Thyroid gland (tissue), 4 donors: Measurements from ENCODE around the gene CT45A8. TPM values are rescaled to one million over a fixed set of nuclear protein-coding genes. Genes with fewer than 3 reads are reported as not detected.
"Not testable (repeated sequence)": the region's sequence is repeated elsewhere in the genome, so short reads cannot be mapped to it uniquely, and the experiment has no call there.

Experiments used
- DNase-seq, 2 donors: peaks; one replicate each; pipeline ENCODE4 v3.0.0-alpha.2; 2019
- H3K27ac ChIP-seq, 3 donors: fragments of 200-600 bp; sonication (generic); 1 replicate in 2 of 3; 2 replicates in 1 of 3; pipeline ENCODE4 v1.5.1; 2016 to 2019; ENCODE audit warnings: mild to moderate bottlenecking in 1 of 3, moderate library complexity in 1 of 3
- H3K27me3 ChIP-seq: fragments of 200-600 bp; sonication (generic); one replicate; pipeline ENCODE4 v1.5.1; 2019
- H3K36me3 ChIP-seq, 2 donors: fragments of 200-600 bp; sonication (generic); one replicate each; pipeline ENCODE4 v1.5.1; 2016 to 2019
- H3K4me1 ChIP-seq, 2 donors: fragments of 200-600 bp; sonication (generic); one replicate each; pipeline ENCODE4 v1.5.1; 2017 to 2019
- H3K4me3 ChIP-seq, 3 donors: fragments of 200-600 bp; sonication (generic); replicated peaks in 1 of 3; 1 replicate in 2 of 3; 2 replicates in 1 of 3; pipeline ENCODE4 v1.5.1; 2016; ENCODE audit warnings: mild to moderate bottlenecking in 1 of 3
- H3K9me3 ChIP-seq: fragments of 200-600 bp; sonication (generic); one replicate; pipeline ENCODE4 v1.5.1; 2017
- POLR2A ChIP-seq, 2 donors: fragments of 450-650 bp; IDR thresholded peaks; one replicate each; pipeline ENCODE4 v1.6.1; 2017; ENCODE audit warnings: antibody characterized with exemption in 2 of 2, mild to moderate bottlenecking in 2 of 2, moderate library complexity in 1 of 2
- WGBS, 2 donors: methylation state at CpG; one replicate each; pipeline ENCODE4 v1.1.5; 2017; 5-methylcytosine and 5-hydroxymethylcytosine counted together
- intact Hi-C: fragments of 100-400 bp; cut with DNase I; formaldehyde crosslinking; loops from one replicate; pipeline ENCODE4 v1.15.1; 2023
- total RNA-seq, 4 donors: library from RNA; depleted of rRNA; stranded (reverse); fragments of >200 nt; gene quantifications; one replicate each; pipeline ENCODE4 v1.2.3, GENCODE V29; 2016
- TF ChIP-seq, protein P1 (sequence below), 6 experiments: fragments of 200-600 bp in 3 of 6; fragments of 450-650 bp in 3 of 6; sonication (generic) in 3 of 6; IDR thresholded peaks; one replicate each; pipeline ENCODE4 v1.5.1; 2016 to 2019; ENCODE audit warnings: antibody characterized with exemption in 6 of 6, mild to moderate bottlenecking in 2 of 6, inconsistent platforms in 1 of 6, moderate library complexity in 1 of 6

Gene CT45A8, protein sequence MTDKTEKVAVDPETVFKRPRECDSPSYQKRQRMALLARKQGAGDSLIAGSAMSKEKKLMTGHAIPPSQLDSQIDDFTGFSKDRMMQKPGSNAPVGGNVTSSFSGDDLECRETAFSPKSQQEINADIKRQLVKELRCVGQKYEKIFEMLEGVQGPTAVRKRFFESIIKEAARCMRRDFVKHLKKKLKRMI
- total RNA-seq, result not detected

DNA sequence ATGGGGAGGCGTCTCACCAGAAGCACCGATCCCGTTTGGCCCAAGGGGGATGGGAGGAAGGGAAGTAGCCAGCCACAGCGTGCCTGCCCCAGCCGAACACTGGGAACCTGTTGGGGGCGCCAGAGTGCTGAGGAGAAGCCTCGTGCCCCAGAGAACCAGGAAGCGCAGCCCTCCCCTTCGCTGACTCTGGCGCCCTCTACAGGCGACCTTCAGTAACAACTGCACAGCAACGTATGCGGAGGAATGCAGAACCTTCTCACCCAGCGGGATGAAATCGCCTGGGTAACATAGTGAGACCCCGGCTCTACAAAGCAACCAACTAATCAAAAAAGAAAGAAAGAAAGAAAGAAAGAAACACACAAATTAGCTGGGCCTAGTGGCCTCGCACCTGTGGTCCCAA is at the start of gene CT45A8:
TSS of gene CT45A8 (minus strand) at position 101 of the 400 bp plus-strand sequence. CDS start 3,755 bp downstream, outside the sequence.
- H3K9me3 ChIP-seq, H3K27ac ChIP-seq, intact Hi-C loops, DNase-seq, H3K4me3 ChIP-seq, H3K4me1 ChIP-seq, H3K36me3 ChIP-seq, H3K27me3 ChIP-seq: not testable (repeated sequence)
- no CpG with 5 or more reads among the region's 17 CpGs for WGBS, 2 donors

DNA sequence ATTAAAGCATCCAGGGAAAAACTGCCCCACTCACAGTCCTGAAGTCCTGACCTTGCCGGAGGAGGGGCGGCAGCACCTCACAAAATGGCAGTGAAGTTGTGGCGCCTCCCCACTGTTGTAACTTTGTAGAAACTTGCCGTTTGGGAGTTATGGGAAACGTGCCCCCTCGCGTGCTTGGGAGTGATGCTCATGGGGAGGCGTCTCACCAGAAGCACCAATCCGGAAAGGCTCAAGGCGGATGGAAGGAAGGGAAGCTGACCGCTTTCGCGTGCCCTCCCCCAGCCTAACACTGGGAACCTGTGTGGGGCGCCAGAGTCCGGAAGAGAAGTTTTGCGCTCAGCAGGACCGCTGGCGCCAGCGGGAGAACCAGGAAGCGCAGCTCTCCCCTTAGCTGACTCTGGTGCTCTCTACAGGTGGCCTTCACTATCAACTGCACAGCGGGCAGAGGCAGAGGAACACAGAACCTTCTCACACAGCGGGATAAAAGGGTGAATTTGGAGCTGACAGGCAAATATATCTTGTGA is 39.0 kb upstream of the CT45A8 start, which contains the start of the genes CT45A10 and SAGE1:
TSS of gene CT45A10 (minus strand) at position 151 of the 524 bp plus-strand sequence. CDS start 8,100 bp downstream, outside the sequence.
TSS of gene SAGE1 (plus strand) at position 423 of the 524 bp plus-strand sequence. CDS start 2,527 bp downstream, outside the sequence.
- Histone ChIP-seq H3K36me3 (no peaks in the 10 kb centered on the region), H3K4me3 (no peak within 1 kb of the TSS), H3K4me1 (no peaks in the 10 kb centered on the region), H3K27ac (no peak within 1 kb of the TSS), H3K9me3 (no peaks in the 10 kb centered on the region), H3K27me3 (no peaks in the 10 kb centered on the region)
- TF ChIP-seq POLR2A (IDR thresholded peaks at IDR 0.05), result no peak
- TF ChIP-seq, protein P1, sequence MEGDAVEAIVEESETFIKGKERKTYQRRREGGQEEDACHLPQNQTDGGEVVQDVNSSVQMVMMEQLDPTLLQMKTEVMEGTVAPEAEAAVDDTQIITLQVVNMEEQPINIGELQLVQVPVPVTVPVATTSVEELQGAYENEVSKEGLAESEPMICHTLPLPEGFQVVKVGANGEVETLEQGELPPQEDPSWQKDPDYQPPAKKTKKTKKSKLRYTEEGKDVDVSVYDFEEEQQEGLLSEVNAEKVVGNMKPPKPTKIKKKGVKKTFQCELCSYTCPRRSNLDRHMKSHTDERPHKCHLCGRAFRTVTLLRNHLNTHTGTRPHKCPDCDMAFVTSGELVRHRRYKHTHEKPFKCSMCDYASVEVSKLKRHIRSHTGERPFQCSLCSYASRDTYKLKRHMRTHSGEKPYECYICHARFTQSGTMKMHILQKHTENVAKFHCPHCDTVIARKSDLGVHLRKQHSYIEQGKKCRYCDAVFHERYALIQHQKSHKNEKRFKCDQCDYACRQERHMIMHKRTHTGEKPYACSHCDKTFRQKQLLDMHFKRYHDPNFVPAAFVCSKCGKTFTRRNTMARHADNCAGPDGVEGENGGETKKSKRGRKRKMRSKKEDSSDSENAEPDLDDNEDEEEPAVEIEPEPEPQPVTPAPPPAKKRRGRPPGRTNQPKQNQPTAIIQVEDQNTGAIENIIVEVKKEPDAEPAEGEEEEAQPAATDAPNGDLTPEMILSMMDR (IDR thresholded peaks at IDR 0.05), result no peak
- 89 to 94% methylated on average over 2 to 19 of the region's 22 CpGs for WGBS, 2 donors
- no peak for DNase-seq
- intact Hi-C loops, result no loop called here

DNA sequence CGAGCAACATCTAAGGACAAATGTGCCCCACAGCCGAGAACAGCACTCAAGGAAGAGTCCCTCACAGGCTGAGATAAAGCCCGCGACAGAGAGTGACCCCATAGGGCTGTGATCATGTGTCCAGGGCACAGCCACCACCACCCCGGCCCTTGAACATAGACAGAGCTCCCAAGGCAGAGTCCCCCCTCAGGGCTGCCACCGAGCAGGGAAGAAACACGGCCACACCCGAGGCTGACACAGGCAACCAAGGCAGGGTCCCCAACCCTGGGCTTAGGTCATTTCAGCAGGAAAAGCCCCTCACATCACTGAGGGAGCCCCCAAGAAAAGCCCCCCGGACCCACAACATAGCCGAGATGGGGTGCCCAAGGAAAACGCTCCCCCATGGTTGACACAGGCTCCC is 38.4 kb upstream of the CT45A8 start:
- no peak for DNase-seq
- Histone ChIP-seq H3K27me3 (no peaks in the 10 kb centered on the region), H3K27ac (no peak overlapping the region), H3K4me1 (no peaks in the 10 kb centered on the region), H3K36me3 (no peaks in the 10 kb centered on the region), H3K9me3 (no peaks in the 10 kb centered on the region), H3K4me3 (no peak overlapping the region)
- intact Hi-C loops, result no loop called here
- TF ChIP-seq, protein P1 (IDR thresholded peaks at IDR 0.05), result no peak
- WGBS, 2 donors, result 80 to 97% methylated on average over 3 to 6 of the region's 11 CpGs

DNA sequence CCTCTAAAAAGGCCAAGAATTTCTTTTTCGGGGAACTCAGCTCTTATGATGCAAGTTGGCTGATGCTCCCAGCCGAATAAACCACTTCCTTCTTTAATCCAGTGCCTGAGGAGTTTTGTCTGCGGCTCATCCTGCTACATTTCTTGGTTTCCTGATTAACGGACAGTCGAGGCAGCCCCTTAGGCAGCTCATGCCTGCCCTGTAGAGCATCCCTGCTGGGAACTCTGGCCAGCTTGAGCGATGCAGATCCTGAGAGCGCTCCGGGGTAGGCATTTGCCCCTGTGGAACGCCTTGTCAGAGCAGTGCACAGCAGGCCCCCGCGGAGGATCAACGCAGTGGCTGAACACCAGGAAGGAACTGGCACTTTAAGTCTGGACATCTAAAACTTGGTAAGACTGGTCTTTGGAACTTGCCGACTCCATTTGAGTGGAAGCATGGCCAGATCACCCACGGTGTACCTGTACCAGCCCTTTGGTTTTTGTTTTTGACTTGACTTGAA is 35.8 kb upstream of the CT45A8 start:
- H3K36me3 ChIP-seq, result no peaks in the 10 kb centered on the region
- no peaks in the 10 kb centered on the region for H3K27me3 ChIP-seq
- TF ChIP-seq, protein P1 (IDR thresholded peaks at IDR 0.05), result no peak
- no peak for TF ChIP-seq POLR2A (IDR thresholded peaks at IDR 0.05)
- intact Hi-C loops, result no loop called here
- H3K9me3 ChIP-seq, result no peaks in the 10 kb centered on the region
- DNase-seq, result no peak
- H3K27ac ChIP-seq, result no peak overlapping the region
- 89 to 91% methylated on average over 6 to 11 of the region's 14 CpGs for WGBS, 2 donors
- no peak overlapping the region for H3K4me3 ChIP-seq
- no peaks in the 10 kb centered on the region for H3K4me1 ChIP-seq

DNA sequence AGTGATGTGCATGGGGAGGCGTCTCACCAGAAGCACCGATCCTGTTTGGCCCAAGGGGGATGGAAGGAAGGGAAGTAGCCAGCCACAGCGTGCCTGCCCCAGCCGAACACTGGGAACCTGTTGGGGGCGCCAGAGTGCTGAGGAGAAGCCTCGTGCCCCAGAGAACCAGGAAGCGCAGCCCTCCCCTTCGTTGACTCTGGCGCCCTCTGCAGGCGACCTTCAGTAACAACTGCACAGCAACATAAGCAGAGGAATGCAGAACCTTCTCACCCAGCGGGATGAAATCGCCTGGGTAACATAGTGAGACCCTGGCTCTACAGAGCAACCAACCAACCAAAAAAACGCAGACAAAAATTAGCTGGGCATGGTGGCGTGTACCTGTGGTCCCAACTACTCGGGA is 34.6 kb upstream of the CT45A8 start:
- H3K4me3 ChIP-seq, H3K36me3 ChIP-seq, intact Hi-C loops, H3K27me3 ChIP-seq, DNase-seq, H3K27ac ChIP-seq, H3K4me1 ChIP-seq, H3K9me3 ChIP-seq: not testable (repeated sequence)
- WGBS, 2 donors, result 86 to 94% methylated on average over 4 to 5 of the region's 15 CpGs

DNA sequence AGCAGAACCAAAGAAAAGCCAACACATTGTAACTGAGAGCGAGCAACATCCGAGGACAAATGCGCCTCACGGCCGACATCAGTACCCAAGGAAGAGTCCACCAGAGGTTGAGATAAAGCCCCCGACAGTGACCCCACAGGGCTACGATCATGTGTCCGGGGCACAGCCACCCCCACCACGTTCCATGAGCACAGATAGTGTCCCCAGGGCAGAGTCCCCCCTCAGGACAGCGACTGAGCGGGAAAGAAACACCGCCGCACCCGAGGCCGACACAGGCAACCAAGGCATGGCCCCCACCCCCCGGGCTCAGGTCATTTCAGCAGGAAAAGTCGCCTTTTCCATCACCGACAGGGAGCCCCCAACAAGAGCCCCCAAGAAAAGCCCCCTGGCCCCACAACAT is 33.9 kb upstream of the CT45A8 start:
- 91 to 92% methylated on average over 8 to 9 of the region's 18 CpGs for WGBS, 2 donors
- DNase-seq, H3K27ac ChIP-seq, H3K36me3 ChIP-seq, H3K4me1 ChIP-seq, H3K9me3 ChIP-seq, intact Hi-C loops, H3K4me3 ChIP-seq, H3K27me3 ChIP-seq: not testable (repeated sequence)

DNA sequence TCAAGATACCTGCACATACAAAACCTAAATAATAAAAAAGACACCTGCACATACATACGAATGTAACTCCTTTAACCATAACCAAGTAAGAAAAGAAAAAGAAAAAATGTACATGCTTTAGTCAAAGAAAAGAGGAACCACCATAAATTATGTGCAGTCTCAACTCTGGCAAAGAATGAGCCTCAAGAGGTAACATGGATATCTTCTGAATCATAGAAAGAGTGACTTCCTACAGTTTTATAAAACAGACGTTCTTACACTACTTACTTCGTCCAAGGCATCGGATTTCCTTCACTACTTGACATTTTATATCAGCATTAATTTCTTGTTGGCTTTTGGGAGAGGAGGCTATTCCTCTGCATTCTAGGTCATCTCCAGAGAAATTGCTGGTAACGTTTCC is 28.4 kb upstream of the CT45A8 start:
- intact Hi-C loops, H3K27ac ChIP-seq, H3K27me3 ChIP-seq, DNase-seq, H3K36me3 ChIP-seq, H3K4me3 ChIP-seq, H3K9me3 ChIP-seq, H3K4me1 ChIP-seq: not testable (repeated sequence)
- 63 to 69% methylated on average over 4 to 5 of the region's 5 CpGs for WGBS, 2 donors

DNA sequence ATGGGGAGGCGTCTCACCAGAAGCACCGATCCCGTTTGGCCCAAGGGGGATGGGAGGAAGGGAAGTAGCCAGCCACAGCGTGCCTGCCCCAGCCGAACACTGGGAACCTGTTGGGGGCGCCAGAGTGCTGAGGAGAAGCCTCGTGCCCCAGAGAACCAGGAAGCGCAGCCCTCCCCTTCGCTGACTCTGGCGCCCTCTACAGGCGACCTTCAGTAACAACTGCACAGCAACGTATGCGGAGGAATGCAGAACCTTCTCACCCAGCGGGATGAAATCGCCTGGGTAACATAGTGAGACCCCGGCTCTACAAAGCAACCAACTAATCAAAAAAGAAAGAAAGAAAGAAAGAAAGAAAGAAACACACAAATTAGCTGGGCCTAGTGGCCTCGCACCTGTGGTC is 17.4 kb upstream of the CT45A8 start, which contains the start of gene CT45A9:
TSS of gene CT45A9 (minus strand) at position 101 of the 400 bp plus-strand sequence. CDS start 3,751 bp downstream, outside the sequence.
- H3K9me3 ChIP-seq, H3K27me3 ChIP-seq, H3K4me1 ChIP-seq, H3K4me3 ChIP-seq, H3K27ac ChIP-seq, DNase-seq, intact Hi-C loops, H3K36me3 ChIP-seq: not testable (repeated sequence)
- no CpG with 5 or more reads among the region's 17 CpGs for WGBS, 2 donors

DNA sequence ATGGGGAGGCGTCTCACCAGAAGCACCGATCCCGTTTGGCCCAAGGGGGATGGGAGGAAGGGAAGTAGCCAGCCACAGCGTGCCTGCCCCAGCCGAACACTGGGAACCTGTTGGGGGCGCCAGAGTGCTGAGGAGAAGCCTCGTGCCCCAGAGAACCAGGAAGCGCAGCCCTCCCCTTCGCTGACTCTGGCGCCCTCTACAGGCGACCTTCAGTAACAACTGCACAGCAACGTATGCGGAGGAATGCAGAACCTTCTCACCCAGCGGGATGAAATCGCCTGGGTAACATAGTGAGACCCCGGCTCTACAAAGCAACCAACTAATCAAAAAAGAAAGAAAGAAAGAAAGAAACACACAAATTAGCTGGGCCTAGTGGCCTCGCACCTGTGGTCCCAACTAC is 17.2 kb downstream of the CT45A8 start, which contains the start of gene CT45A7:
TSS of gene CT45A7 (minus strand) at position 101 of the 400 bp plus-strand sequence. CDS start 3,747 bp downstream, outside the sequence.
- H3K9me3 ChIP-seq, H3K27ac ChIP-seq, H3K4me1 ChIP-seq, DNase-seq, H3K36me3 ChIP-seq, H3K27me3 ChIP-seq, H3K4me3 ChIP-seq, intact Hi-C loops: not testable (repeated sequence)
- no CpG with 5 or more reads among the region's 17 CpGs for WGBS, 2 donors

DNA sequence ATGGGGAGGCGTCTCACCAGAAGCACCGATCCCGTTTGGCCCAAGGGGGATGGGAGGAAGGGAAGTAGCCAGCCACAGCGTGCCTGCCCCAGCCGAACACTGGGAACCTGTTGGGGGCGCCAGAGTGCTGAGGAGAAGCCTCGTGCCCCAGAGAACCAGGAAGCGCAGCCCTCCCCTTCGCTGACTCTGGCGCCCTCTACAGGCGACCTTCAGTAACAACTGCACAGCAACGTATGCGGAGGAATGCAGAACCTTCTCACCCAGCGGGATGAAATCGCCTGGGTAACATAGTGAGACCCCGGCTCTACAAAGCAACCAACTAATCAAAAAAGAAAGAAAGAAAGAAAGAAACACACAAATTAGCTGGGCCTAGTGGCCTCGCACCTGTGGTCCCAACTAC is 34.4 kb downstream of the CT45A8 start, which contains the start of gene CT45A2:
TSS of gene CT45A2 (minus strand) at position 101 of the 400 bp plus-strand sequence. CDS start 3,747 bp downstream, outside the sequence.
- intact Hi-C loops, H3K4me3 ChIP-seq, H3K36me3 ChIP-seq, H3K27me3 ChIP-seq, H3K4me1 ChIP-seq, DNase-seq, H3K9me3 ChIP-seq, H3K27ac ChIP-seq: not testable (repeated sequence)
- no CpG with 5 or more reads among the region's 17 CpGs for whole genome bisulfite sequencing, 2 donors
